Measurements from ENCODE around the gene TMC5. TPM values are rescaled to one million over a fixed set of nuclear protein-coding genes. Genes with fewer than 3 reads are reported as not detected.

The TMC5 gene
- total and polyA plus RNA-seq, 9 donors: 0.35 to 5.5 (median 0.83) TPM; not detected in 2

- Histone ChIP-seq H3K9me3 (no peaks in the 10 kb centered on the region), H3K27me3 (no peaks in the 10 kb centered on the region), H3K4me3 (no peak overlapping the region), H3K36me3 (no peaks in the 10 kb centered on the region), H3K4me1 (ENCODE audit: insufficient read depth) (no peaks in the 10 kb centered on the region), H3K27ac (no peak overlapping the region)
- WGBS, 3 donors: 28 to 42% (median 29%) methylated on average over 3 of the region's 3 CpGs
- no peak for DNase-seq
- intact Hi-C loops (cut with DNase I): loop anchor here in 3 of 4 donors (5.0 kb wide), 1 partner anchor 291 kb away; no protein-coding TSS in a partner anchor
- TF ChIP-seq POLR2A (IDR thresholded peaks at IDR 0.05) (no peak), EP300 (IDR thresholded peaks at IDR 0.05) (no peak), CTCF (IDR thresholded peaks at IDR 0.05) (no peak)
These were observed 39.2 kb upstream of the TMC5 start for GRCh38 chr16:19378511-19378910.

GRCh38 chr16:19379838-19380237 is 37.8 kb upstream of the TMC5 start:
- 37 to 65% (median 41%) methylated on average over 2 of the region's 2 CpGs for WGBS, 3 donors
- no peaks in the 10 kb centered on the region for H3K27me3 ChIP-seq

GRCh38 chr16:19380328-19380727 is 37.4 kb upstream of the TMC5 start:
- no peak overlapping the region for H3K27ac ChIP-seq
- H3K4me1 ChIP-seq (ENCODE audit: insufficient read depth): no peaks in the 10 kb centered on the region
- TF ChIP-seq CTCF (IDR thresholded peaks at IDR 0.05) (no peak), POLR2A (IDR thresholded peaks at IDR 0.05) (no peak), EP300 (IDR thresholded peaks at IDR 0.05) (no peak)
- no peak for DNase-seq
- H3K4me3 ChIP-seq: no peak overlapping the region
- H3K9me3 ChIP-seq: no peaks in the 10 kb centered on the region
- intact Hi-C loops (cut with DNase I): no loop called here
- H3K27me3 ChIP-seq: no peaks in the 10 kb centered on the region
- 22 to 35% (median 32%) methylated on average over 3 of the region's 3 CpGs for WGBS, 3 donors
- no peaks in the 10 kb centered on the region for H3K36me3 ChIP-seq

More at GRCh38 chr16:19379838-19380237, 37.8 kb upstream of the TMC5 start:
- Histone ChIP-seq H3K9me3 (no peaks in the 10 kb centered on the region), H3K4me1 (ENCODE audit: insufficient read depth) (no peaks in the 10 kb centered on the region), H3K27ac (no peak overlapping the region), H3K36me3 (no peaks in the 10 kb centered on the region), H3K4me3 (no peak overlapping the region)
- intact Hi-C loops (cut with DNase I): loop anchor here in 3 of 4 donors (5.0 kb wide), 1 partner anchor 293 kb away; no protein-coding TSS in a partner anchor
- DNase-seq: no peak
- no peak for TF ChIP-seq CTCF (IDR thresholded peaks at IDR 0.05)
- no peak for TF ChIP-seq EP300 (IDR thresholded peaks at IDR 0.05)
- no peak for TF ChIP-seq POLR2A (IDR thresholded peaks at IDR 0.05)

- H3K9me3 ChIP-seq: no peaks in the 10 kb centered on the region
- no peak overlapping the region for H3K27ac ChIP-seq
- H3K4me3 ChIP-seq: no peak overlapping the region
- no peaks in the 10 kb centered on the region for H3K4me1 ChIP-seq (ENCODE audit: insufficient read depth)
- no peak for DNase-seq
- TF ChIP-seq EP300 (IDR thresholded peaks at IDR 0.05) (no peak), POLR2A (IDR thresholded peaks at IDR 0.05) (no peak), CTCF (IDR thresholded peaks at IDR 0.05) (no peak)
- no peaks in the 10 kb centered on the region for H3K27me3 ChIP-seq
- H3K36me3 ChIP-seq: no peaks in the 10 kb centered on the region
- intact Hi-C loops (cut with DNase I): no loop called here
- 61 to 76% (median 61%) methylated on average over 2 of the region's 2 CpGs for WGBS, 3 donors
These were observed 35.4 kb upstream of the TMC5 start for GRCh38 chr16:19382084-19382801.
